Posterior cingulate gyrus (tissue), 11 donors: ENCODE data around the gene ZNF846.

ENCODE experiments used
- DNase-seq, 10 donors: peaks; one replicate each; pipeline versions ENCODE4 v3.0.0 to v3.0.0-alpha.2; 2020 to 2021; ENCODE audit warnings: mixed read lengths in 3 of 10
- intact Hi-C: fragments of 100-400 bp; cut with DNase I; formaldehyde crosslinking; loops from one replicate; pipeline ENCODE4 v1.15.1; 2023

The ZNF846 gene

DNA sequence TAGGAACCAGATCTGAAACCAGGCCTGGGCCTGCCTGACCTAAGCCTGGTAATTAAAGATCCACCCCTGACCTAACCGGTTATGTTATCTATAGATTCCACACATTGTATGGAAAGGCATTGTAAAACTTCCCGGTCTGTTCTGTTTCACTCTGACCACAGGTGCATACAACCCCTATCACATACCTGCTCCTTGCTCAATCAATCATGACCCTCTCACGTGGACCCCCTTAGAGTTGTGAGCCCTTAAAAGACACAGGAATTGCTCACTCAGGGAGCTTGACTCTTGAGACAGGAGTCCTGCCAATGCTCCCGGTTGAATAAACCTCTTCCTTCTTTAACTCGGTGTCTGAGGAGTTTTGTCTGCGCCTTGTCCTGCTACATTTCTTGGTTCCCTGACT is 66.4 kb downstream of the ZNF846 start:
- DNase-seq: no peak
- intact Hi-C loops: no loop called here
